ENCODE data around the gene PAAF1. TPM values are rescaled to one million over a fixed set of nuclear protein-coding genes. Genes with fewer than 3 reads are reported as not detected.

Gene PAAF1
- total and polyA plus RNA-seq, 2 donors from 2014 or later = 18.2 to 31.4 TPM

DNA sequence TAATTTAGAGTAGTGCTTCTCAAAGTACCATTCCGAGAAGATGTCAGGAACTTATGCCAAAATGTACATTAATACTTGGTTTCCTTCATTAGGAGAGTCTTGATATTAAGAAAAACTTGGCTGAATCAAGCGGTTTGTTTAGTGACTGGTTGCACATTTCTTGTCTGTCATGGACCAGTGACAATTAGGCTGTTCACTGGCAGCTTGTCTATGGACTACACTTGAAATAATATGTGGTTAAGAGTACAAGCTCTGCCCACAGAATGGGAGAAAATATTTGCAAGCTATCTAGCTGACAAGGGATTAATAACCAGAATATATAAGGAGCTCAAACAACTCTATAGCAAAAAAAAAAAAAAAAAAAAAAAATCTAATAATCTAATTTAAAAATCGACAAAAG lies 24.8 kb upstream of the PAAF1 start:
- no peaks in the 10 kb centered on the region for H3K27me3 ChIP-seq (ENCODE audit: control insufficient read depth, insufficient read depth, low read length)
- H3K9me3 ChIP-seq (ENCODE audit: control insufficient read depth in 2 of 3, insufficient read depth in 1 of 3, low read length in 3 of 3) = no peaks in the 10 kb centered on the region
- TF ChIP-seq, protein P1, sequence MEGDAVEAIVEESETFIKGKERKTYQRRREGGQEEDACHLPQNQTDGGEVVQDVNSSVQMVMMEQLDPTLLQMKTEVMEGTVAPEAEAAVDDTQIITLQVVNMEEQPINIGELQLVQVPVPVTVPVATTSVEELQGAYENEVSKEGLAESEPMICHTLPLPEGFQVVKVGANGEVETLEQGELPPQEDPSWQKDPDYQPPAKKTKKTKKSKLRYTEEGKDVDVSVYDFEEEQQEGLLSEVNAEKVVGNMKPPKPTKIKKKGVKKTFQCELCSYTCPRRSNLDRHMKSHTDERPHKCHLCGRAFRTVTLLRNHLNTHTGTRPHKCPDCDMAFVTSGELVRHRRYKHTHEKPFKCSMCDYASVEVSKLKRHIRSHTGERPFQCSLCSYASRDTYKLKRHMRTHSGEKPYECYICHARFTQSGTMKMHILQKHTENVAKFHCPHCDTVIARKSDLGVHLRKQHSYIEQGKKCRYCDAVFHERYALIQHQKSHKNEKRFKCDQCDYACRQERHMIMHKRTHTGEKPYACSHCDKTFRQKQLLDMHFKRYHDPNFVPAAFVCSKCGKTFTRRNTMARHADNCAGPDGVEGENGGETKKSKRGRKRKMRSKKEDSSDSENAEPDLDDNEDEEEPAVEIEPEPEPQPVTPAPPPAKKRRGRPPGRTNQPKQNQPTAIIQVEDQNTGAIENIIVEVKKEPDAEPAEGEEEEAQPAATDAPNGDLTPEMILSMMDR (IDR thresholded peaks at IDR 0.05; ENCODE audit: borderline replicate concordance, extremely low read depth, insufficient read depth) = no peak
- no peak overlapping the region for H3K27ac ChIP-seq (ENCODE audit: low read depth in 2 of 2, low read length in 2 of 2)
- no peak for FAIRE-seq
- H3K4me3 ChIP-seq (ENCODE audit: low read length in 3 of 3) = no peak overlapping the region
- intact Hi-C loops (cut with DNase I) = no loop called here
- no peak overlapping the region for H3K9ac ChIP-seq (ENCODE audit: low read length in 3 of 3)
- DNase-seq = no peak
- H3K4me1 ChIP-seq (ENCODE audit: control insufficient read depth in 2 of 3, insufficient read depth in 2 of 3, low read depth in 1 of 3, low read length in 3 of 3) = no peaks in the 10 kb centered on the region
- peaks cover 0 to 6% (median 4%) of the 10 kb centered on the region in 3 donors for H3K36me3 ChIP-seq (ENCODE audit: control insufficient read depth in 2 of 3, insufficient read depth in 3 of 3, low read length in 3 of 3)

DNA sequence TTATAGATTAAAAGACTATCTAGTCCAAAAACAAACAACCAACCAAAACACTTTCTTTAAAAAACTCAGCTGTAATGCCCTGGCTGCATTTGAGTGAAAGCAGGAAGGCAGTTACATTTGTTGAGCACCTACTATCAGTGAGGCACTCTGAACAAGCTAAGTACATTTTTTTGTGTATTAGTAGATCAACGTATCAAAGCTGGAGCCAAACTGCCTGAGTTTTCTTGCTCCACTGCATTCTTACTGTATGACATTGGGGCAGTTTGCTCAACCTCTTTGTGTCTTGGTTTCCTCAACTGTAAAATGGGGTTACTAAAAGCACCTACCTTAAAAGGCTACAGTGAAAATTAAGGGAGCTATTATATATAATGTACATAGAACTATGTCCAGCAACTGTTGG lies 22.1 kb upstream of the PAAF1 start:
- TF ChIP-seq, protein P1 (IDR thresholded peaks at IDR 0.05; ENCODE audit: borderline replicate concordance, extremely low read depth, insufficient read depth) = no peak
- intact Hi-C loops (cut with DNase I) = no loop called here

DNA sequence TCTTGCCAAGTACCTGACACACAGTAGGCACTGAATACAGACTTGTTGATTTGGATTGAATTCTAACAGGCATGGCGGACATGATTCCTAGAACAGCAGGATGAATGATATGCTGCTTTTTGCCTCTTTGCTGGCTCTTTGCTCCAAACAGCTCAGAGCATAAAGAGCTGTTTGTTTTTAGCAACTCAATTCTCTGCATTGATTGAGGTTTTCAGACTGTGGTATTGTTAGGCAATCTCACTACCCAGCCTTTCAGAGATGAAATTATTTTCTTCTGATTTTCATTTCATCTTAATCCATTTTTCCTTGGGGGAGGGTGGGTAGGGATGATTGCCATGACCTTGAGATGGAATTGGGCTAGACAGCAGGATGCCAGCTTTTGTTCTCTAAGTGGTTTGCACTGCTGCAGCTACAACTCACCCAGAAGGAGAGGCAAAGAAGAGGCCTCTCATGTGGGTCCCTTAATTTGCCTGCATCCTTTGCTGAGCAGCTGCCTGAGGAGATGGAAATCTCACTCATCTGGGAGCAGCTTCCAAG lies 20.7 kb upstream of the PAAF1 start:
- H3K4me1 ChIP-seq (ENCODE audit: control insufficient read depth in 2 of 3, insufficient read depth in 2 of 3, low read depth in 1 of 3, low read length in 3 of 3) = no peaks in the 10 kb centered on the region

More for the DNA sequence above, 22.1 kb upstream of the PAAF1 start:
- no peak overlapping the region for H3K4me3 ChIP-seq (ENCODE audit: low read length in 3 of 3)
- no peaks in the 10 kb centered on the region for H3K9me3 ChIP-seq (ENCODE audit: control insufficient read depth in 2 of 3, insufficient read depth in 1 of 3, low read length in 3 of 3)
- FAIRE-seq = no peak
- H3K9ac ChIP-seq (ENCODE audit: low read length in 3 of 3) = no peak overlapping the region
- no peak for DNase-seq
- H3K4me1 ChIP-seq (ENCODE audit: control insufficient read depth in 2 of 3, insufficient read depth in 2 of 3, low read depth in 1 of 3, low read length in 3 of 3) = no peaks in the 10 kb centered on the region
- peaks cover 0 to 8% (median 4%) of the 10 kb centered on the region in 3 donors for H3K36me3 ChIP-seq (ENCODE audit: control insufficient read depth in 2 of 3, insufficient read depth in 3 of 3, low read length in 3 of 3)
- no peak overlapping the region for H3K27ac ChIP-seq (ENCODE audit: low read depth in 2 of 2, low read length in 2 of 2)
- H3K27me3 ChIP-seq (ENCODE audit: control insufficient read depth, insufficient read depth, low read length) = no peaks in the 10 kb centered on the region

More for the DNA sequence above, 20.7 kb upstream of the PAAF1 start:
- Histone ChIP-seq H3K36me3 (ENCODE audit: control insufficient read depth in 2 of 3, insufficient read depth in 3 of 3, low read length in 3 of 3) (peaks cover 0 to 13% (median 8%) of the 10 kb centered on the region in 3 donors), H3K27ac (ENCODE audit: low read depth in 2 of 2, low read length in 2 of 2) (no peak overlapping the region), H3K9ac (ENCODE audit: low read length in 3 of 3) (no peak overlapping the region), H3K4me3 (ENCODE audit: low read length in 3 of 3) (no peak overlapping the region), H3K9me3 (ENCODE audit: control insufficient read depth in 2 of 3, insufficient read depth in 1 of 3, low read length in 3 of 3) (no peaks in the 10 kb centered on the region), H3K27me3 (ENCODE audit: control insufficient read depth, insufficient read depth, low read length) (no peaks in the 10 kb centered on the region)
- FAIRE-seq (no peak), DNase-seq (no peak)
- intact Hi-C loops (cut with DNase I) = no loop called here
- TF ChIP-seq, protein P1 (IDR thresholded peaks at IDR 0.05; ENCODE audit: borderline replicate concordance, extremely low read depth, insufficient read depth) = no peak

Data from kidney (tissue), 14 donors.